ENCODE measurements around the gene SCN3B.

SCN3B gene

GRCh38 chr11:123653827-123654565 lies 428 bp downstream of the SCN3B start:
- DNase-seq (ENCODE audit: low spot score) = no peak

GRCh38 chr11:123653483-123653826 lies 969 bp downstream of the SCN3B start:
- no peak for DNase-seq (ENCODE audit: low spot score)

- no peak for DNase-seq (ENCODE audit: low spot score)
Measured at GRCh38 chr11:123652599-123652998, 1.8 kb downstream of the SCN3B start.

GRCh38 chr11:123650901-123651300 lies 3.5 kb downstream of the SCN3B start:
- DNase-seq (ENCODE audit: low spot score) = no peak

- DNase-seq (ENCODE audit: low spot score) = no peak
Measured at GRCh38 chr11:123645286-123645975, 9.0 kb downstream of the SCN3B start.

GRCh38 chr11:123642435-123642834 lies 12.0 kb downstream of the SCN3B start:
- DNase-seq (ENCODE audit: low spot score) = no peak

- no peak for DNase-seq (ENCODE audit: low spot score)
Measured at GRCh38 chr11:123641495-123641840, 13.0 kb downstream of the SCN3B start.

- DNase-seq (ENCODE audit: low spot score) = peak; percentile 5
Measured at GRCh38 chr11:123640677-123641494, 13.5 kb downstream of the SCN3B start.

GRCh38 chr11:123640029-123640428 lies 14.4 kb downstream of the SCN3B start:
- DNase-seq (ENCODE audit: low spot score) = no peak

- DNase-seq (ENCODE audit: low spot score) = no peak
Measured at GRCh38 chr11:123630126-123630608, 24.3 kb downstream of the SCN3B start.

GRCh38 chr11:123628936-123629683 lies 25.3 kb downstream of the SCN3B start:
- DNase-seq (ENCODE audit: low spot score) = no peak

GRCh38 chr11:123624974-123625373 lies 29.4 kb downstream of the SCN3B start:
- DNase-seq (ENCODE audit: low spot score) = no peak

GRCh38 chr11:123622576-123622975 lies 31.8 kb downstream of the SCN3B start:
- no peak for DNase-seq (ENCODE audit: low spot score)

GRCh38 chr11:123616505-123617198 lies 37.8 kb downstream of the SCN3B start:
- no peak for DNase-seq (ENCODE audit: low spot score)

GRCh38 chr11:123611698-123612097 lies 42.7 kb downstream of the SCN3B start:
- no peak for DNase-seq (ENCODE audit: low spot score)

- DNase-seq (ENCODE audit: low spot score) = no peak
Measured at GRCh38 chr11:123608945-123609344, 45.5 kb downstream of the SCN3B start.

- no peak for DNase-seq (ENCODE audit: low spot score)
Measured at GRCh38 chr11:123608371-123608770, 46.1 kb downstream of the SCN3B start.

GRCh38 chr11:123607781-123608180 lies 46.6 kb downstream of the SCN3B start:
- no peak for DNase-seq (ENCODE audit: low spot score)

GRCh38 chr11:123603666-123604065 lies 50.8 kb downstream of the SCN3B start:
- DNase-seq (ENCODE audit: low spot score) = no peak

GRCh38 chr11:123601743-123602142 lies 52.7 kb downstream of the SCN3B start:
- DNase-seq (ENCODE audit: low spot score) = no peak

GRCh38 chr11:123601136-123601535 lies 53.3 kb downstream of the SCN3B start:
- no peak for DNase-seq (ENCODE audit: low spot score)

- DNase-seq (ENCODE audit: low spot score) = no peak
Measured at GRCh38 chr11:123597859-123598258, 56.6 kb downstream of the SCN3B start.

All from CD4-positive, alpha-beta T cell treated with Interleukin-15 for 4 hours (primary cell).